ENCODE data around the gene MYO1B.

MYO1B gene

GRCh38 chr2:191415101-191415500, 169.9 kb downstream of the MYO1B start:
- no peak overlapping the region for H3K27ac ChIP-seq (ENCODE audit: low read length)
- H3K4me1 ChIP-seq (ENCODE audit: control insufficient read depth, insufficient read depth, low read length): no peaks in the 10 kb centered on the region
- no peaks in the 10 kb centered on the region for H3K9me3 ChIP-seq (ENCODE audit: control insufficient read depth, insufficient read depth, low read length)
- H3K4me3 ChIP-seq (ENCODE audit: low read length): no peak overlapping the region
- DNase-seq (ENCODE audit: low read depth, low spot score): no peak
- no peaks in the 10 kb centered on the region; the same call in 1 of the 2 replicates for H3K36me3 ChIP-seq (ENCODE audit: control insufficient read depth, insufficient read depth, low read length)
- H3K27me3 ChIP-seq (ENCODE audit: control insufficient read depth, insufficient read depth, low read length): no peaks in the 10 kb centered on the region

- no peaks in the 10 kb centered on the region for H3K27me3 ChIP-seq (ENCODE audit: control insufficient read depth, insufficient read depth, low read length)
- H3K27ac ChIP-seq (ENCODE audit: low read length): no peak overlapping the region
- no peaks in the 10 kb centered on the region; the same call in 1 of the 2 replicates for H3K36me3 ChIP-seq (ENCODE audit: control insufficient read depth, insufficient read depth, low read length)
- no peak overlapping the region for H3K4me3 ChIP-seq (ENCODE audit: low read length)
- H3K4me1 ChIP-seq (ENCODE audit: control insufficient read depth, insufficient read depth, low read length): no peaks in the 10 kb centered on the region
- no CpG with 5 or more reads among the region's 5 CpGs for WGBS (ENCODE audit: insufficient coverage, insufficient read length)
- DNase-seq (ENCODE audit: low read depth, low spot score): no peak
- no peaks in the 10 kb centered on the region for H3K9me3 ChIP-seq (ENCODE audit: control insufficient read depth, insufficient read depth, low read length)
Measured at GRCh38 chr2:191415858-191416257, 170.7 kb downstream of the MYO1B start.

- Histone ChIP-seq H3K36me3 (ENCODE audit: control insufficient read depth, insufficient read depth, low read length) (peaks cover 3% of the 10 kb centered on the region; the same call in 1 of the 2 replicates), H3K27ac (ENCODE audit: low read length) (no peak overlapping the region), H3K4me3 (ENCODE audit: low read length) (no peak overlapping the region), H3K27me3 (ENCODE audit: control insufficient read depth, insufficient read depth, low read length) (no peaks in the 10 kb centered on the region), H3K9me3 (ENCODE audit: control insufficient read depth, insufficient read depth, low read length) (no peaks in the 10 kb centered on the region), H3K4me1 (ENCODE audit: control insufficient read depth, insufficient read depth, low read length) (no peaks in the 10 kb centered on the region)
- WGBS (ENCODE audit: insufficient coverage, insufficient read length): no CpG with 5 or more reads among the region's 7 CpGs
- no peak for DNase-seq (ENCODE audit: low read depth, low spot score)
Measured at GRCh38 chr2:191417746-191418145, 172.5 kb downstream of the MYO1B start.

GRCh38 chr2:191421950-191422349, 176.7 kb downstream of the MYO1B start:
- H3K36me3 ChIP-seq (ENCODE audit: control insufficient read depth, insufficient read depth, low read length): peaks cover 3% of the 10 kb centered on the region; the same call in 1 of the 2 replicates
- H3K27me3 ChIP-seq (ENCODE audit: control insufficient read depth, insufficient read depth, low read length): no peaks in the 10 kb centered on the region
- H3K4me1 ChIP-seq (ENCODE audit: control insufficient read depth, insufficient read depth, low read length): no peaks in the 10 kb centered on the region
- no peak for DNase-seq (ENCODE audit: low read depth, low spot score)
- no peak overlapping the region for H3K27ac ChIP-seq (ENCODE audit: low read length)
- no CpG with 5 or more reads among the region's 2 CpGs for WGBS (ENCODE audit: insufficient coverage, insufficient read length)
- no peak overlapping the region for H3K4me3 ChIP-seq (ENCODE audit: low read length)
- H3K9me3 ChIP-seq (ENCODE audit: control insufficient read depth, insufficient read depth, low read length): no peaks in the 10 kb centered on the region

- DNase-seq (ENCODE audit: low read depth, low spot score): no peak
- Histone ChIP-seq H3K27ac (ENCODE audit: low read length) (no peak overlapping the region), H3K27me3 (ENCODE audit: control insufficient read depth, insufficient read depth, low read length) (no peaks in the 10 kb centered on the region), H3K4me1 (ENCODE audit: control insufficient read depth, insufficient read depth, low read length) (no peaks in the 10 kb centered on the region), H3K36me3 (ENCODE audit: control insufficient read depth, insufficient read depth, low read length) (peaks cover 2% of the 10 kb centered on the region; the same call in 1 of the 2 replicates), H3K4me3 (ENCODE audit: low read length) (no peak overlapping the region), H3K9me3 (ENCODE audit: control insufficient read depth, insufficient read depth, low read length) (no peaks in the 10 kb centered on the region)
- WGBS (ENCODE audit: insufficient coverage, insufficient read length): no CpG with 5 or more reads among the region's 4 CpGs
Measured at GRCh38 chr2:191427031-191427430, 181.8 kb downstream of the MYO1B start.

GRCh38 chr2:191428141-191428540, 182.9 kb downstream of the MYO1B start:
- no peak overlapping the region for H3K27ac ChIP-seq (ENCODE audit: low read length)
- DNase-seq (ENCODE audit: low read depth, low spot score): no peak
- H3K9me3 ChIP-seq (ENCODE audit: control insufficient read depth, insufficient read depth, low read length): no peaks in the 10 kb centered on the region
- no peak overlapping the region for H3K4me3 ChIP-seq (ENCODE audit: low read length)
- WGBS (ENCODE audit: insufficient coverage, insufficient read length): no CpG with 5 or more reads among the region's 3 CpGs
- H3K4me1 ChIP-seq (ENCODE audit: control insufficient read depth, insufficient read depth, low read length): no peaks in the 10 kb centered on the region
- no peaks in the 10 kb centered on the region for H3K36me3 ChIP-seq (ENCODE audit: control insufficient read depth, insufficient read depth, low read length)
- H3K27me3 ChIP-seq (ENCODE audit: control insufficient read depth, insufficient read depth, low read length): no peaks in the 10 kb centered on the region

- no peaks in the 10 kb centered on the region for H3K9me3 ChIP-seq (ENCODE audit: control insufficient read depth, insufficient read depth, low read length)
- WGBS (ENCODE audit: insufficient coverage, insufficient read length): no CpG with 5 or more reads among the region's 1 CpG
- no peak overlapping the region for H3K4me3 ChIP-seq (ENCODE audit: low read length)
- no peak overlapping the region for H3K27ac ChIP-seq (ENCODE audit: low read length)
- DNase-seq (ENCODE audit: low read depth, low spot score): no peak
- H3K36me3 ChIP-seq (ENCODE audit: control insufficient read depth, insufficient read depth, low read length): no peaks in the 10 kb centered on the region
- no peaks in the 10 kb centered on the region for H3K27me3 ChIP-seq (ENCODE audit: control insufficient read depth, insufficient read depth, low read length)
- no peaks in the 10 kb centered on the region for H3K4me1 ChIP-seq (ENCODE audit: control insufficient read depth, insufficient read depth, low read length)
Measured at GRCh38 chr2:191430476-191430875, 185.3 kb downstream of the MYO1B start.

- no peak overlapping the region for H3K4me3 ChIP-seq (ENCODE audit: low read length)
- WGBS (ENCODE audit: insufficient coverage, insufficient read length): no CpG with 5 or more reads among the region's 4 CpGs
Measured at GRCh38 chr2:191432121-191432520, 186.9 kb downstream of the MYO1B start.

GRCh38 chr2:191434072-191434471, 188.9 kb downstream of the MYO1B start:
- H3K9me3 ChIP-seq (ENCODE audit: control insufficient read depth, insufficient read depth, low read length): no peaks in the 10 kb centered on the region
- WGBS (ENCODE audit: insufficient coverage, insufficient read length): no CpG with 5 or more reads among the region's 3 CpGs
- no peak overlapping the region for H3K27ac ChIP-seq (ENCODE audit: low read length)
- no peaks in the 10 kb centered on the region for H3K36me3 ChIP-seq (ENCODE audit: control insufficient read depth, insufficient read depth, low read length)
- DNase-seq (ENCODE audit: low read depth, low spot score): no peak
- no peak overlapping the region for H3K4me3 ChIP-seq (ENCODE audit: low read length)
- no peaks in the 10 kb centered on the region for H3K4me1 ChIP-seq (ENCODE audit: control insufficient read depth, insufficient read depth, low read length)
- H3K27me3 ChIP-seq (ENCODE audit: control insufficient read depth, insufficient read depth, low read length): no peaks in the 10 kb centered on the region

More at GRCh38 chr2:191432121-191432520, 186.9 kb downstream of the MYO1B start:
- Histone ChIP-seq H3K27me3 (ENCODE audit: control insufficient read depth, insufficient read depth, low read length) (no peaks in the 10 kb centered on the region), H3K9me3 (ENCODE audit: control insufficient read depth, insufficient read depth, low read length) (no peaks in the 10 kb centered on the region), H3K4me1 (ENCODE audit: control insufficient read depth, insufficient read depth, low read length) (no peaks in the 10 kb centered on the region), H3K27ac (ENCODE audit: low read length) (no peak overlapping the region), H3K36me3 (ENCODE audit: control insufficient read depth, insufficient read depth, low read length) (no peaks in the 10 kb centered on the region)
- DNase-seq (ENCODE audit: low read depth, low spot score): no peak

GRCh38 chr2:191435141-191435540, 189.9 kb downstream of the MYO1B start:
- no CpG with 5 or more reads among the region's 6 CpGs for WGBS (ENCODE audit: insufficient coverage, insufficient read length)
- DNase-seq (ENCODE audit: low read depth, low spot score): no peak
- no peaks in the 10 kb centered on the region for H3K9me3 ChIP-seq (ENCODE audit: control insufficient read depth, insufficient read depth, low read length)
- H3K27me3 ChIP-seq (ENCODE audit: control insufficient read depth, insufficient read depth, low read length): no peaks in the 10 kb centered on the region
- no peak overlapping the region for H3K4me3 ChIP-seq (ENCODE audit: low read length)
- no peaks in the 10 kb centered on the region for H3K4me1 ChIP-seq (ENCODE audit: control insufficient read depth, insufficient read depth, low read length)
- H3K36me3 ChIP-seq (ENCODE audit: control insufficient read depth, insufficient read depth, low read length): no peaks in the 10 kb centered on the region
- no peak overlapping the region for H3K27ac ChIP-seq (ENCODE audit: low read length)

- H3K27ac ChIP-seq (ENCODE audit: low read length): no peak overlapping the region
- H3K4me3 ChIP-seq (ENCODE audit: low read length): no peak overlapping the region
- no peaks in the 10 kb centered on the region for H3K36me3 ChIP-seq (ENCODE audit: control insufficient read depth, insufficient read depth, low read length)
- no peaks in the 10 kb centered on the region for H3K4me1 ChIP-seq (ENCODE audit: control insufficient read depth, insufficient read depth, low read length)
- no peak for DNase-seq (ENCODE audit: low read depth, low spot score)
- H3K9me3 ChIP-seq (ENCODE audit: control insufficient read depth, insufficient read depth, low read length): no peaks in the 10 kb centered on the region
- WGBS (ENCODE audit: insufficient coverage, insufficient read length): no CpG with 5 or more reads among the region's 6 CpGs
- H3K27me3 ChIP-seq (ENCODE audit: control insufficient read depth, insufficient read depth, low read length): no peaks in the 10 kb centered on the region
Measured at GRCh38 chr2:191436368-191437055, 191.3 kb downstream of the MYO1B start.

Data from iPS DF 6.9 (cell line).